Posterior vena cava (tissue), 2 donors: ENCODE results near the gene CD74. TPM values are rescaled to one million over a fixed set of nuclear protein-coding genes. Genes with fewer than 3 reads are reported as not detected.

Experiments used
- total RNA-seq, 2 donors: library from RNA; stranded (reverse); fragmentation: NEBNext Ultra II Directional; extraction: Animal tissue kit (Norgen Biotek cat#: 25700); gene quantifications; one replicate each; pipeline ENCODE4 v1.2.1, GENCODE V29; 2021
- donor health status: DM: yes; HTN: yes; CAD: no.
- donor health status: DM: yes; HTN: yes; CAD: no.

CD74 gene
- total RNA-seq, 2 donors from 2014 or later, result 279 to 566 TPM

Other genes with a start within 250 kb of the CD74 start
- gene CDX1, start 246.1 kb downstream of the CD74 start, total RNA-seq, result under 1 TPM in 1 of 2 donors, not detected in 1; 0.28 TPM
- gene SLC6A7, start 222.8 kb downstream of the CD74 start, total RNA-seq, result under 1 TPM; 0.14 to 0.19 TPM
- under 1 TPM; 0.23 to 0.29 TPM for gene CAMK2A, start 123.1 kb downstream of the CD74 start, total RNA-seq
- gene ARSI, start 110.0 kb downstream of the CD74 start, total RNA-seq, result 1 to 10 TPM; 1.3 to 1.9 TPM
- 10 to 100 TPM; 19.2 to 24.4 TPM for gene TCOF1, start 55.2 kb downstream of the CD74 start, total RNA-seq
- 1,000 to 10,000 TPM; 1,337 to 1,411 TPM for gene RPS14, start 36.8 kb upstream of the CD74 start, total RNA-seq
- 10 to 100 TPM; 57.9 to 68.8 TPM for gene NDST1, start 95.2 kb upstream of the CD74 start, total RNA-seq
- gene SYNPO, start 227.8 kb upstream of the CD74 start, total RNA-seq, result 100 to 1,000 TPM; 183 to 218 TPM
- 1 to 10 TPM in 1 of 2 donors, under 1 TPM in 1; 0.57 to 1.3 TPM for gene MYOZ3, start 248.3 kb upstream of the CD74 start, total RNA-seq